ENCODE measurements around the gene HSPA12B.

GRCh38 chr20:3734111-3734843, 1.8 kb downstream of the HSPA12B start:
- TF ChIP-seq CTCF (IDR thresholded peaks at IDR 0.05) (no peak), POLR2A (IDR thresholded peaks at IDR 0.05) (no peak), POLR2AphosphoS5 (IDR thresholded peaks at IDR 0.05; ENCODE audit: insufficient read depth in 1 of 2, low read depth in 1 of 2) (no peak)

Measured in vagina (tissue), 2 donors.